ENCODE measurements around the gene CLSTN2.

DNA sequence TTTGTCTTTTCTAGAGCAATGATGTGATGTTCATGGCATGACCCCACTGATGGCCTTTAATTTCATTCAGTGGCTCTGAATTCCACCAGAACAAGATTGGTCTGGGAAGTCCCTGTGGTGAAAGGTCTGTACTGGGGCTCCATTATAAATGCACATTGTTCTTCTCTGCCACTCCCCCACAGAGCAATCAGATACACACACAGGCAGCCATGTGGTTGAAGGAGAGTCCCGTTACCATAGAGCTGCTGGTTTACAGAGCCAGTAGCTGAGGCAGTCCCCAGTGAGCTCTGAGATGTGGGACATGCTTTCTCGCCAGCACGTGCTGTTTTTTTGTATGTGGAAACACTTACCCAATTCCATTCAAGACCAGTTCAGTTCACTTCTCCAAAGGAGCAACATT is 570.2 kb downstream of the CLSTN2 start:
- TF ChIP-seq, protein P1, sequence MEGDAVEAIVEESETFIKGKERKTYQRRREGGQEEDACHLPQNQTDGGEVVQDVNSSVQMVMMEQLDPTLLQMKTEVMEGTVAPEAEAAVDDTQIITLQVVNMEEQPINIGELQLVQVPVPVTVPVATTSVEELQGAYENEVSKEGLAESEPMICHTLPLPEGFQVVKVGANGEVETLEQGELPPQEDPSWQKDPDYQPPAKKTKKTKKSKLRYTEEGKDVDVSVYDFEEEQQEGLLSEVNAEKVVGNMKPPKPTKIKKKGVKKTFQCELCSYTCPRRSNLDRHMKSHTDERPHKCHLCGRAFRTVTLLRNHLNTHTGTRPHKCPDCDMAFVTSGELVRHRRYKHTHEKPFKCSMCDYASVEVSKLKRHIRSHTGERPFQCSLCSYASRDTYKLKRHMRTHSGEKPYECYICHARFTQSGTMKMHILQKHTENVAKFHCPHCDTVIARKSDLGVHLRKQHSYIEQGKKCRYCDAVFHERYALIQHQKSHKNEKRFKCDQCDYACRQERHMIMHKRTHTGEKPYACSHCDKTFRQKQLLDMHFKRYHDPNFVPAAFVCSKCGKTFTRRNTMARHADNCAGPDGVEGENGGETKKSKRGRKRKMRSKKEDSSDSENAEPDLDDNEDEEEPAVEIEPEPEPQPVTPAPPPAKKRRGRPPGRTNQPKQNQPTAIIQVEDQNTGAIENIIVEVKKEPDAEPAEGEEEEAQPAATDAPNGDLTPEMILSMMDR (tag by site-specific recombination; IDR thresholded peaks at IDR 0.05), result no peak
- no peak for TF ChIP-seq ZBTB21 (tag by site-specific recombination; IDR thresholded peaks at IDR 0.05)
- TF ChIP-seq ZNF121 (tag by site-specific recombination; IDR thresholded peaks at IDR 0.05), result no peak
- no peak for TF ChIP-seq ZNF140 (tag by site-specific recombination; IDR thresholded peaks at IDR 0.05)
- TF ChIP-seq ZNF544 (tag by site-specific recombination; IDR thresholded peaks at IDR 0.05), result no peak
- no peak for TF ChIP-seq ZNF274 (IDR thresholded peaks at IDR 0.05; ENCODE audit: low read length)
- no peak for TF ChIP-seq ZNF274 (tag by site-specific recombination; IDR thresholded peaks at IDR 0.05; ENCODE audit: borderline replicate concordance)
- TF ChIP-seq, protein P2, sequence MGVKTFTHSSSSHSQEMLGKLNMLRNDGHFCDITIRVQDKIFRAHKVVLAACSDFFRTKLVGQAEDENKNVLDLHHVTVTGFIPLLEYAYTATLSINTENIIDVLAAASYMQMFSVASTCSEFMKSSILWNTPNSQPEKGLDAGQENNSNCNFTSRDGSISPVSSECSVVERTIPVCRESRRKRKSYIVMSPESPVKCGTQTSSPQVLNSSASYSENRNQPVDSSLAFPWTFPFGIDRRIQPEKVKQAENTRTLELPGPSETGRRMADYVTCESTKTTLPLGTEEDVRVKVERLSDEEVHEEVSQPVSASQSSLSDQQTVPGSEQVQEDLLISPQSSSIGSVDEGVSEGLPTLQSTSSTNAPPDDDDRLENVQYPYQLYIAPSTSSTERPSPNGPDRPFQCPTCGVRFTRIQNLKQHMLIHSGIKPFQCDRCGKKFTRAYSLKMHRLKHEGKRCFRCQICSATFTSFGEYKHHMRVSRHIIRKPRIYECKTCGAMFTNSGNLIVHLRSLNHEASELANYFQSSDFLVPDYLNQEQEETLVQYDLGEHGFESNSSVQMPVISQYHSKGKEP (tag by site-specific recombination; IDR thresholded peaks at IDR 0.05), result no peak
- TF ChIP-seq ZNF214 (tag by site-specific recombination; IDR thresholded peaks at IDR 0.05; ENCODE audit: borderline replicate concordance), result no peak
- no peak for TF ChIP-seq GLIS2 (tag by site-specific recombination; IDR thresholded peaks at IDR 0.05)
- TF ChIP-seq KLF9 (tag by site-specific recombination; IDR thresholded peaks at IDR 0.05; ENCODE audit: low read depth), result no peak

All from HEK293 (cell line).